Adrenal gland (tissue), 5 donors: ENCODE results near the gene KDM4C.

Experiments used
- POLR2A ChIP-seq, 2 donors: fragments of 450-650 bp; IDR thresholded peaks; one replicate each; pipeline ENCODE4 v1.6.1; 2017; ENCODE audit warnings: antibody characterized with exemption in 2 of 2, mild to moderate bottlenecking in 2 of 2, moderate library complexity in 1 of 2
- TF ChIP-seq, protein P1 (sequence below), 6 experiments: fragments of 450-650 bp in 4 of 6; fragments of 200-600 bp in 2 of 6; sonication (generic) in 1 of 6; IDR thresholded peaks; 1 replicate in 5 of 6; 2 replicates in 1 of 6; pipeline versions ENCODE4 v1.5.1 to v1.8.0; 2016 to 2021; ENCODE audit warnings: antibody characterized with exemption in 6 of 6, mild to moderate bottlenecking in 2 of 6, moderate library complexity in 1 of 6
- donor health status: DM: no; HTN: no; CAD: no.

DNA sequence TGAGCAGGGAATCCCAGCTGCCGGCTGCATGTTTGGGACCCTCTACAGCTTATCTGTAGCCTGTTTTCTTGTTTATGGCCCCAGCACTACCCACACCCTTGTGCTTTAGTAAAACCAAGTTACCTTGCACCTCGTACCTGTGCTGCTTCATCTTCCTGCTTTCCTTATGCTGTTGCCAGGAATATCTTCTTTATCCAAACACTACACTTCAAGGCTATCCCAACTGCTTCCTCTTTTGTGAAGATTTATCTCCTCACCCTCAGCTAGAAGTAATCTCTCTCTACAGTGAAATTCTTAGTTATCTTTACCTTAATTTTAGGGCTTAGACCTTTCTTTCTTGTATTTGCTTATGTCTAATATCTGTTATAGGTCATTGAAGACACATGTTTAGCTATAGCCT is 171.1 kb downstream of the KDM4C start:
- TF ChIP-seq, protein P1, sequence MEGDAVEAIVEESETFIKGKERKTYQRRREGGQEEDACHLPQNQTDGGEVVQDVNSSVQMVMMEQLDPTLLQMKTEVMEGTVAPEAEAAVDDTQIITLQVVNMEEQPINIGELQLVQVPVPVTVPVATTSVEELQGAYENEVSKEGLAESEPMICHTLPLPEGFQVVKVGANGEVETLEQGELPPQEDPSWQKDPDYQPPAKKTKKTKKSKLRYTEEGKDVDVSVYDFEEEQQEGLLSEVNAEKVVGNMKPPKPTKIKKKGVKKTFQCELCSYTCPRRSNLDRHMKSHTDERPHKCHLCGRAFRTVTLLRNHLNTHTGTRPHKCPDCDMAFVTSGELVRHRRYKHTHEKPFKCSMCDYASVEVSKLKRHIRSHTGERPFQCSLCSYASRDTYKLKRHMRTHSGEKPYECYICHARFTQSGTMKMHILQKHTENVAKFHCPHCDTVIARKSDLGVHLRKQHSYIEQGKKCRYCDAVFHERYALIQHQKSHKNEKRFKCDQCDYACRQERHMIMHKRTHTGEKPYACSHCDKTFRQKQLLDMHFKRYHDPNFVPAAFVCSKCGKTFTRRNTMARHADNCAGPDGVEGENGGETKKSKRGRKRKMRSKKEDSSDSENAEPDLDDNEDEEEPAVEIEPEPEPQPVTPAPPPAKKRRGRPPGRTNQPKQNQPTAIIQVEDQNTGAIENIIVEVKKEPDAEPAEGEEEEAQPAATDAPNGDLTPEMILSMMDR (IDR thresholded peaks at IDR 0.05) = no peak
- TF ChIP-seq POLR2A (IDR thresholded peaks at IDR 0.05) = no peak
